ENCODE data around the gene VANGL1. TPM values are rescaled to one million over a fixed set of nuclear protein-coding genes. Genes with fewer than 3 reads are reported as not detected.
A peak's percentile ranks its signal among the peaks of the same experiment; 100 is the strongest.

Gene VANGL1
- total RNA-seq, 2 experiments from 2014 or later, result 1.1 to 1.8 TPM

DNA sequence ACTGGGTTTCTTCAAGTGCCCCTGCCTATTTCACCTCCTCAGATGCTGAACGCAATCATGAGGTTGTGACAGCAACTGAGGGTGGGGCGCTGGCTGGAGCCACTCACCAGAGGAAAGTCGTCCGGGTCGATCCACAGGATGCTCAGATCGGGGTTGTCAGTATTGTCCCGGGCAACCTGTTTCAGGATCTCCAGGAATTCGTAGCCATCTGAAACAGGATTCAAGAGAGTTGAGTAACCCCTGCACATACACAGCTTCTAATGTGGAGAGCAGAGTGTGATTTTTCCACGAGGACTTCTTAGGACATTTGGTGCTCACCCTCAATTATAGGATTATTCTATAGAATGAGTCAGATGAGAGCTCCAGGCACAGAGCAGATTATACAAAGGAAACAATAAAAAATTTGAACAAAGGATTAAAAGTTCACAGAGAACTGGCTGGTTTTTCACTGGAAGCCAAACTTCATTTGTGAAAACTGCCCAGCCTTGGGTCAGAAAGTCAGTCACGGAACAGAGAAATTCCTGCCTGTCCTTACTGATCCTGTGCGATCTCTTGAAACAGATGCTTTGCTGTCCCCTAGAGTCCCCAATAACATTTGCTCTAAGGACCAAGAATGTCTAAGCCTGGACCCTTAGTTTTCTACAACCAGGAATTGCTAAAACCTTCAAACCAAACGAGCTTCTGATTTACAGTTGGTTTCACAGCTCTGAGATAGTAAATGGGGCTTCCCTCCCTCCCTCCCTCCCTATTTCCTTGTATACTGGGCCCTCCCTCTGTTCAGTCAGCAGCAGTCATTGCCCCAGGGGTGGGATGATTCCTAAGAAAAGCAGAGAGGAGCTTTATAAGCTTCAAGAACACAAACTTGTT lies 63.5 kb downstream of the VANGL1 start:
- TF ChIP-seq, protein P1, sequence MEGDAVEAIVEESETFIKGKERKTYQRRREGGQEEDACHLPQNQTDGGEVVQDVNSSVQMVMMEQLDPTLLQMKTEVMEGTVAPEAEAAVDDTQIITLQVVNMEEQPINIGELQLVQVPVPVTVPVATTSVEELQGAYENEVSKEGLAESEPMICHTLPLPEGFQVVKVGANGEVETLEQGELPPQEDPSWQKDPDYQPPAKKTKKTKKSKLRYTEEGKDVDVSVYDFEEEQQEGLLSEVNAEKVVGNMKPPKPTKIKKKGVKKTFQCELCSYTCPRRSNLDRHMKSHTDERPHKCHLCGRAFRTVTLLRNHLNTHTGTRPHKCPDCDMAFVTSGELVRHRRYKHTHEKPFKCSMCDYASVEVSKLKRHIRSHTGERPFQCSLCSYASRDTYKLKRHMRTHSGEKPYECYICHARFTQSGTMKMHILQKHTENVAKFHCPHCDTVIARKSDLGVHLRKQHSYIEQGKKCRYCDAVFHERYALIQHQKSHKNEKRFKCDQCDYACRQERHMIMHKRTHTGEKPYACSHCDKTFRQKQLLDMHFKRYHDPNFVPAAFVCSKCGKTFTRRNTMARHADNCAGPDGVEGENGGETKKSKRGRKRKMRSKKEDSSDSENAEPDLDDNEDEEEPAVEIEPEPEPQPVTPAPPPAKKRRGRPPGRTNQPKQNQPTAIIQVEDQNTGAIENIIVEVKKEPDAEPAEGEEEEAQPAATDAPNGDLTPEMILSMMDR (IDR thresholded peaks at IDR 0.05), result no peak
- POLR2A ChIA-PET, result no interaction called here
- CTCF ChIA-PET, result no interaction called here
- Mint-ChIP-seq H3K27ac (no peak overlapping the region), H3K4me3 (no peak overlapping the region), H3K4me1 (ENCODE audit: low read depth) (no peaks in the 10 kb centered on the region), H3K27me3 (peaks cover 24% of the 10 kb centered on the region), H3K9me3 (no peaks in the 10 kb centered on the region), H3K36me3 (ENCODE audit: low read depth) (no peaks in the 10 kb centered on the region)
- H3K27ac ChIP-seq (ENCODE audit: low read depth in 1 of 2, low read length in 2 of 2), result no peak overlapping the region
- no peak for ATAC-seq (ENCODE audit: poor library complexity)
- no peaks in the 10 kb centered on the region for H3K36me3 ChIP-seq (ENCODE audit: insufficient read depth, low read length)
- H3K9me3 ChIP-seq (ENCODE audit: control insufficient read depth in 1 of 2, insufficient read depth in 1 of 2, low read length in 2 of 2), result no peaks in the 10 kb centered on the region
- H3K27me3 ChIP-seq (ENCODE audit: control insufficient read depth in 1 of 2, insufficient read depth in 2 of 2, low read length in 2 of 2), result peaks cover 0 to 5% of the 10 kb centered on the region in 2 experiments
- no peaks in the 10 kb centered on the region for H3K4me1 ChIP-seq (ENCODE audit: insufficient read depth, low read length)
- DNase-seq, result no peak
- intact Hi-C loops (cut with DNase I, micrococcal nuclease), result no loop called here
- H3K4me3 ChIP-seq (ENCODE audit: low read length), result no peak overlapping the region

DNA sequence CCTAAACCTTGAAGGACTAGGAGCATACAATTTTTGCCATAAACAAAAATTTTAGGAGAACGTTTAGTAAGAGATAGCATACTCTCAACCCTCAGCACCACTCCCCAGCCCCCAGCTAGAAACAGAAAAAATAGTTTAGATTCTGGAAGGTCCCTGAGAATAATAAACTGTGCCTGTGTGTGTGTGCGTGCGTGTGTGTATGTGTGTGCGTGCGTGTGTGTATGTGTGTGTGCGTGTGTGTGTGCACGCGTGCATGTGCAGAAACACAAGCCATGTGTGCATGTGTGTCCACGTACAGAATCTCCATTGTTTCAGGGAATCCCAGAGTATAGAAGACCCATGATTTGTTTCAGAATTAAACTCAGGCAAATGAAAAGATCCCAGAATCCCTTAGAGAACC lies 64.2 kb downstream of the VANGL1 start:
- peaks cover 4 to 7% of the 10 kb centered on the region in 2 experiments for H3K27me3 ChIP-seq (ENCODE audit: control insufficient read depth in 1 of 2, insufficient read depth in 2 of 2, low read length in 2 of 2)
- POLR2A ChIA-PET, result no interaction called here
- no peak overlapping the region for H3K27ac Mint-ChIP-seq

DNA sequence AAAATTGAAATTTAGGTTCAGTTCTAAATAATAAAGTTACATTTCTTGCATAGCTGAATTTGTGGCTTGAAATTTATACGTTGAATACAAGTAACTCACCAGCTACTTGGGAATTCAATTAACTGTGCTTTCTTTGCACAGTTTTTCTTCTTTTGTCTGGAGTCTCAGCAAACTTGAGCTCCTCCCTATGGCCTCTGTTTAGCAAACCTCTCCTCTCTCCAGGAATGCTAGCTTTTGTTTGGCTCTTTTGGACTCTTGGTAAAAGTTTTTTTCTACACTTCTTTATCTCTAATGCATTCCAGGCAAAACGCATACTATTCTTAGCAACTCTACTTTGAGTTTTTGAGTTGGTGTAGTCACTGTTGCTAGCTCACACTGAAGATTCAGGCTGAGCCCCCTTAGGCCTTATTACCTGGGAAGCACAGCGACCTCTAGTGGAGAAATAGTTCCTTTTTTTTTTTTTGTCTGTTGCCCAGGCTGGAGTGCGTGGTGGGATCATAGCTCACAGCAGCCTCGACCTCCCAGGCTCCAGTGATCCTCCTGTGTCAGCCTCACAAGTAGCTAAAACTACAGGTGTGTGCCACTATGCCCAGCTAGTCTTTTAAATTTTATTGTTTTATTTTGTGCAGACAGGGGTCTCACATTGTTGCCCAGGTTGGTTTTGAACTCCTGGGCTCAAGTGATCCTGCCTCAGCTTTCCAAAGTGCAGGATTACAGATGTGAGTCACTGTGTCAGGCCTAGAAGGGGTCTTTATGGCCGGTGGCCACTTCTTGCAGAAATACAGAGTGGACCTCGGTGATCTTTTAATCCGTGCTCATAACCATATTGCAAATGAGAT lies 65.0 kb downstream of the VANGL1 start:
- DNase-seq (peak in 3 of 14 experiments; percentile 10 to 42 (median 39)), ATAC-seq (ENCODE audit: poor library complexity) (no peak)
- no peaks in the 10 kb centered on the region for H3K36me3 ChIP-seq (ENCODE audit: insufficient read depth, low read length)
- Mint-ChIP-seq H3K9me3 (no peaks in the 10 kb centered on the region), H3K36me3 (ENCODE audit: low read depth) (no peaks in the 10 kb centered on the region), H3K4me3 (no peak overlapping the region), H3K27me3 (peaks cover 24% of the 10 kb centered on the region), H3K4me1 (ENCODE audit: low read depth) (no peaks in the 10 kb centered on the region), H3K27ac (no peak overlapping the region)
- TF ChIP-seq, protein P1 (IDR thresholded peaks at IDR 0.05), result peak; percentile 74
- intact Hi-C loops (cut with DNase I, micrococcal nuclease), result loop anchor here in 1 of 2 experiments (2.0 kb wide), 1 partner anchor 98 kb away; no protein-coding TSS in a partner anchor
- peaks cover 6 to 7% of the 10 kb centered on the region in 2 experiments for H3K27me3 ChIP-seq (ENCODE audit: control insufficient read depth in 1 of 2, insufficient read depth in 2 of 2, low read length in 2 of 2)
- H3K4me3 ChIP-seq (ENCODE audit: low read length), result no peak overlapping the region
- H3K9me3 ChIP-seq (ENCODE audit: control insufficient read depth in 1 of 2, insufficient read depth in 1 of 2, low read length in 2 of 2), result no peaks in the 10 kb centered on the region
- CTCF ChIA-PET, result interaction anchor here (0.7 to 1.1 kb wide), 6 partner anchors 11 to 570 kb away, joined by 3 to 5 read pairs (median 3); no protein-coding TSS in a partner anchor
- H3K27ac ChIP-seq (ENCODE audit: low read depth in 1 of 2, low read length in 2 of 2), result no peak overlapping the region
- POLR2A ChIA-PET, result no interaction called here
- no peaks in the 10 kb centered on the region for H3K4me1 ChIP-seq (ENCODE audit: insufficient read depth, low read length)

More for the DNA sequence above, 64.2 kb downstream of the VANGL1 start:
- H3K4me3 Mint-ChIP-seq, result no peak overlapping the region
- peaks cover 24% of the 10 kb centered on the region for H3K27me3 Mint-ChIP-seq
- no peaks in the 10 kb centered on the region for H3K4me1 ChIP-seq (ENCODE audit: insufficient read depth, low read length)
- H3K4me3 ChIP-seq (ENCODE audit: low read length), result no peak overlapping the region
- no peaks in the 10 kb centered on the region for H3K36me3 Mint-ChIP-seq (ENCODE audit: low read depth)
- intact Hi-C loops (cut with DNase I, micrococcal nuclease), result loop anchor here in 1 of 2 experiments (2.0 kb wide), 1 partner anchor 97 kb away; no protein-coding TSS in a partner anchor
- CTCF ChIA-PET, result interaction anchor here (0.8 kb wide), 1 partner anchor 36 kb away, joined by 3 read pairs; no protein-coding TSS in a partner anchor
- H3K4me1 Mint-ChIP-seq (ENCODE audit: low read depth), result no peaks in the 10 kb centered on the region
- DNase-seq (no peak), ATAC-seq (ENCODE audit: poor library complexity) (no peak)
- H3K27ac ChIP-seq (ENCODE audit: low read depth in 1 of 2, low read length in 2 of 2), result no peak overlapping the region
- H3K36me3 ChIP-seq (ENCODE audit: insufficient read depth, low read length), result no peaks in the 10 kb centered on the region
- H3K9me3 Mint-ChIP-seq, result no peaks in the 10 kb centered on the region
- TF ChIP-seq, protein P1 (IDR thresholded peaks at IDR 0.05), result no peak
- H3K9me3 ChIP-seq (ENCODE audit: control insufficient read depth in 1 of 2, insufficient read depth in 1 of 2, low read length in 2 of 2), result no peaks in the 10 kb centered on the region

All from CD4-positive, alpha-beta T cell (primary cell).